ENCODE results near the gene ZNF697.
"Not testable (repeated sequence)": the region's sequence is repeated elsewhere in the genome, so short reads cannot be mapped to it uniquely, and the experiment has no call there.

Gene ZNF697

GRCh38 chr1:119593805-119594204, 54.3 kb downstream of the ZNF697 start:
- Histone ChIP-seq H3K27ac (ENCODE audit: low read depth, low read length) (no peak overlapping the region), H3K9me3 (ENCODE audit: control insufficient read depth in 1 of 2, low read length in 2 of 2) (no peaks in the 10 kb centered on the region), H3K36me3 (ENCODE audit: control insufficient read depth in 1 of 2, insufficient read depth in 2 of 2, low read length in 2 of 2) (no peaks in the 10 kb centered on the region), H3K27me3 (ENCODE audit: control insufficient read depth in 1 of 2, insufficient read depth in 2 of 2, low read length in 2 of 2) (no peaks in the 10 kb centered on the region), H3K4me1 (ENCODE audit: control insufficient read depth in 1 of 2, insufficient read depth in 2 of 2, low read length in 2 of 2) (no peaks in the 10 kb centered on the region), H3K9ac (ENCODE audit: low read depth in 1 of 2, low read length in 2 of 2) (no peak overlapping the region), H3K4me3 (ENCODE audit: low read depth in 1 of 2, low read length in 2 of 2) (no peak overlapping the region)

GRCh38 chr1:119590393-119590792, 57.7 kb downstream of the ZNF697 start:
- Histone ChIP-seq H3K4me1 (ENCODE audit: control insufficient read depth in 1 of 2, insufficient read depth in 2 of 2, low read length in 2 of 2) (peaks cover 0 to 4% of the 10 kb centered on the region in 2 donors), H3K27ac (ENCODE audit: low read depth, low read length) (no peak overlapping the region), H3K9ac (ENCODE audit: low read depth in 1 of 2, low read length in 2 of 2) (no peak overlapping the region), H3K4me3 (ENCODE audit: low read depth in 1 of 2, low read length in 2 of 2) (no peak overlapping the region), H3K27me3 (ENCODE audit: control insufficient read depth in 1 of 2, insufficient read depth in 2 of 2, low read length in 2 of 2) (no peaks in the 10 kb centered on the region), H3K9me3 (ENCODE audit: control insufficient read depth in 1 of 2, low read length in 2 of 2) (no peaks in the 10 kb centered on the region), H3K36me3 (ENCODE audit: control insufficient read depth in 1 of 2, insufficient read depth in 2 of 2, low read length in 2 of 2) (no peaks in the 10 kb centered on the region)

GRCh38 chr1:119588621-119589020, 59.4 kb downstream of the ZNF697 start:
- Histone ChIP-seq H3K9me3 (ENCODE audit: control insufficient read depth in 1 of 2, low read length in 2 of 2) (no peaks in the 10 kb centered on the region), H3K27ac (ENCODE audit: low read depth, low read length) (no peak overlapping the region), H3K9ac (ENCODE audit: low read depth in 1 of 2, low read length in 2 of 2) (no peak overlapping the region), H3K36me3 (ENCODE audit: control insufficient read depth in 1 of 2, insufficient read depth in 2 of 2, low read length in 2 of 2) (no peaks in the 10 kb centered on the region), H3K27me3 (ENCODE audit: control insufficient read depth in 1 of 2, insufficient read depth in 2 of 2, low read length in 2 of 2) (no peaks in the 10 kb centered on the region), H3K4me1 (ENCODE audit: control insufficient read depth in 1 of 2, insufficient read depth in 2 of 2, low read length in 2 of 2) (peaks cover 0 to 5% of the 10 kb centered on the region in 2 donors), H3K4me3 (ENCODE audit: low read depth in 1 of 2, low read length in 2 of 2) (no peak overlapping the region)

- Histone ChIP-seq H3K9me3 (ENCODE audit: control insufficient read depth in 1 of 2, low read length in 2 of 2) (no peaks in the 10 kb centered on the region), H3K4me1 (ENCODE audit: control insufficient read depth in 1 of 2, insufficient read depth in 2 of 2, low read length in 2 of 2) (peaks cover 0 to 5% of the 10 kb centered on the region in 2 donors), H3K27me3 (ENCODE audit: control insufficient read depth in 1 of 2, insufficient read depth in 2 of 2, low read length in 2 of 2) (no peaks in the 10 kb centered on the region), H3K36me3 (ENCODE audit: control insufficient read depth in 1 of 2, insufficient read depth in 2 of 2, low read length in 2 of 2) (no peaks in the 10 kb centered on the region), H3K9ac (ENCODE audit: low read depth in 1 of 2, low read length in 2 of 2) (no peak overlapping the region), H3K4me3 (ENCODE audit: low read depth in 1 of 2, low read length in 2 of 2) (no peak overlapping the region), H3K27ac (ENCODE audit: low read depth, low read length) (no peak overlapping the region)
These were observed 60.7 kb downstream of the ZNF697 start for GRCh38 chr1:119587341-119587740.

GRCh38 chr1:119585801-119586200, 62.3 kb downstream of the ZNF697 start:
- H3K9ac ChIP-seq (ENCODE audit: low read depth in 1 of 2, low read length in 2 of 2); H3K9me3 ChIP-seq (ENCODE audit: control insufficient read depth in 1 of 2, low read length in 2 of 2); H3K36me3 ChIP-seq (ENCODE audit: control insufficient read depth in 1 of 2, insufficient read depth in 2 of 2, low read length in 2 of 2); H3K4me3 ChIP-seq (ENCODE audit: low read depth in 1 of 2, low read length in 2 of 2); H3K4me1 ChIP-seq (ENCODE audit: control insufficient read depth in 1 of 2, insufficient read depth in 2 of 2, low read length in 2 of 2); H3K27me3 ChIP-seq (ENCODE audit: control insufficient read depth in 1 of 2, insufficient read depth in 2 of 2, low read length in 2 of 2); H3K27ac ChIP-seq (ENCODE audit: low read depth, low read length): not testable (repeated sequence)

- Histone ChIP-seq H3K36me3 (ENCODE audit: control insufficient read depth in 1 of 2, insufficient read depth in 2 of 2, low read length in 2 of 2) (no peaks in the 10 kb centered on the region), H3K27me3 (ENCODE audit: control insufficient read depth in 1 of 2, insufficient read depth in 2 of 2, low read length in 2 of 2) (no peaks in the 10 kb centered on the region), H3K4me3 (ENCODE audit: low read depth in 1 of 2, low read length in 2 of 2) (no peak overlapping the region), H3K9ac (ENCODE audit: low read depth in 1 of 2, low read length in 2 of 2) (no peak overlapping the region), H3K27ac (ENCODE audit: low read depth, low read length) (no peak overlapping the region), H3K4me1 (ENCODE audit: control insufficient read depth in 1 of 2, insufficient read depth in 2 of 2, low read length in 2 of 2) (peaks cover 0 to 5% of the 10 kb centered on the region in 2 donors), H3K9me3 (ENCODE audit: control insufficient read depth in 1 of 2, low read length in 2 of 2) (no peaks in the 10 kb centered on the region)
These were observed 65.3 kb downstream of the ZNF697 start for GRCh38 chr1:119582801-119583200.

GRCh38 chr1:119581076-119581475, 67.0 kb downstream of the ZNF697 start:
- H3K27ac ChIP-seq (ENCODE audit: low read depth, low read length); H3K4me1 ChIP-seq (ENCODE audit: control insufficient read depth in 1 of 2, insufficient read depth in 2 of 2, low read length in 2 of 2); H3K27me3 ChIP-seq (ENCODE audit: control insufficient read depth in 1 of 2, insufficient read depth in 2 of 2, low read length in 2 of 2); H3K9ac ChIP-seq (ENCODE audit: low read depth in 1 of 2, low read length in 2 of 2); H3K36me3 ChIP-seq (ENCODE audit: control insufficient read depth in 1 of 2, insufficient read depth in 2 of 2, low read length in 2 of 2); H3K9me3 ChIP-seq (ENCODE audit: control insufficient read depth in 1 of 2, low read length in 2 of 2); H3K4me3 ChIP-seq (ENCODE audit: low read depth in 1 of 2, low read length in 2 of 2): not testable (repeated sequence)

- no peak overlapping the region for H3K27ac ChIP-seq (ENCODE audit: low read depth, low read length)
- no peaks in the 10 kb centered on the region for H3K36me3 ChIP-seq (ENCODE audit: control insufficient read depth in 1 of 2, insufficient read depth in 2 of 2, low read length in 2 of 2)
- H3K9me3 ChIP-seq (ENCODE audit: control insufficient read depth in 1 of 2, low read length in 2 of 2): no peaks in the 10 kb centered on the region
- no peaks in the 10 kb centered on the region for H3K4me1 ChIP-seq (ENCODE audit: control insufficient read depth in 1 of 2, insufficient read depth in 2 of 2, low read length in 2 of 2)
- no peak overlapping the region for H3K9ac ChIP-seq (ENCODE audit: low read depth in 1 of 2, low read length in 2 of 2)
- H3K4me3 ChIP-seq (ENCODE audit: low read depth in 1 of 2, low read length in 2 of 2): no peak overlapping the region
- no peaks in the 10 kb centered on the region for H3K27me3 ChIP-seq (ENCODE audit: control insufficient read depth in 1 of 2, insufficient read depth in 2 of 2, low read length in 2 of 2)
These were observed 74.2 kb downstream of the ZNF697 start for GRCh38 chr1:119573886-119574285.

- not testable (repeated sequence) for H3K9ac ChIP-seq (ENCODE audit: low read depth in 1 of 2, low read length in 2 of 2); H3K27me3 ChIP-seq (ENCODE audit: control insufficient read depth in 1 of 2, insufficient read depth in 2 of 2, low read length in 2 of 2); H3K9me3 ChIP-seq (ENCODE audit: control insufficient read depth in 1 of 2, low read length in 2 of 2); H3K36me3 ChIP-seq (ENCODE audit: control insufficient read depth in 1 of 2, insufficient read depth in 2 of 2, low read length in 2 of 2); H3K27ac ChIP-seq (ENCODE audit: low read depth, low read length); H3K4me3 ChIP-seq (ENCODE audit: low read depth in 1 of 2, low read length in 2 of 2); H3K4me1 ChIP-seq (ENCODE audit: control insufficient read depth in 1 of 2, insufficient read depth in 2 of 2, low read length in 2 of 2)
These were observed 78.0 kb downstream of the ZNF697 start for GRCh38 chr1:119569930-119570622.
